T-helper 1 cell (primary cell): ENCODE data around the gene MAPKBP1.

ENCODE experiments used
- DNase-seq, 5 donors: peaks; one replicate each; pipeline ENCODE4 v3.0.0-alpha.2; 2012 to 2020

The MAPKBP1 gene

GRCh38 chr15:41851167-41851523 is 76.9 kb downstream of the MAPKBP1 start:
- no peak for DNase-seq

GRCh38 chr15:41851755-41852370 is 77.6 kb downstream of the MAPKBP1 start:
- DNase-seq, result no peak

- no peak for DNase-seq
Measured at GRCh38 chr15:41852736-41853590, 78.7 kb downstream of the MAPKBP1 start.

GRCh38 chr15:41853831-41854230 is 79.5 kb downstream of the MAPKBP1 start:
- no peak for DNase-seq

- DNase-seq, result no peak
Measured at GRCh38 chr15:41854443-41854842, 80.2 kb downstream of the MAPKBP1 start.

- no peak for DNase-seq
Measured at GRCh38 chr15:41855261-41855961, 81.1 kb downstream of the MAPKBP1 start.

- DNase-seq, result no peak
Measured at GRCh38 chr15:41856262-41856661, 82.0 kb downstream of the MAPKBP1 start.

- DNase-seq, result no peak
Measured at GRCh38 chr15:41856716-41857115, 82.4 kb downstream of the MAPKBP1 start.

- no peak for DNase-seq
Measured at GRCh38 chr15:41857316-41857715, 83.0 kb downstream of the MAPKBP1 start.

GRCh38 chr15:41858756-41859155 is 84.5 kb downstream of the MAPKBP1 start:
- no peak for DNase-seq

GRCh38 chr15:41860049-41860828 is 86.0 kb downstream of the MAPKBP1 start:
- DNase-seq, result no peak

GRCh38 chr15:41861736-41862356 is 87.6 kb downstream of the MAPKBP1 start:
- DNase-seq, result no peak

- DNase-seq, result no peak
Measured at GRCh38 chr15:41862515-41863116, 88.3 kb downstream of the MAPKBP1 start.

GRCh38 chr15:41865490-41866055 is 91.3 kb downstream of the MAPKBP1 start:
- DNase-seq, result no peak

GRCh38 chr15:41866263-41866703 is 92.0 kb downstream of the MAPKBP1 start:
- DNase-seq, result no peak

- DNase-seq, result no peak
Measured at GRCh38 chr15:41866872-41867579, 92.7 kb downstream of the MAPKBP1 start.

- DNase-seq, result no peak
Measured at GRCh38 chr15:41868321-41868720, 94.0 kb downstream of the MAPKBP1 start.

- no peak for DNase-seq
Measured at GRCh38 chr15:41869770-41870688, 95.7 kb downstream of the MAPKBP1 start.

- peak in 3 of 5 donors; percentile 33 to 82 (median 35) for DNase-seq
Measured at GRCh38 chr15:41870689-41871081, 96.4 kb downstream of the MAPKBP1 start.
